SH-SY5Y (cell line): ENCODE measurements around the gene PARD3.

Experiments
- GATA2 ChIP-seq: IDR thresholded peaks from 2 replicates; pipeline ENCODE4 v1.6.1; 2011; ENCODE audit warnings: mild to moderate bottlenecking, low read depth, low read length
- GATA3 ChIP-seq: IDR thresholded peaks from 2 replicates; pipeline ENCODE4 v1.6.1; 2011; ENCODE audit warnings: low read depth, mild to moderate bottlenecking, low read length, moderate library complexity

PARD3 gene

DNA sequence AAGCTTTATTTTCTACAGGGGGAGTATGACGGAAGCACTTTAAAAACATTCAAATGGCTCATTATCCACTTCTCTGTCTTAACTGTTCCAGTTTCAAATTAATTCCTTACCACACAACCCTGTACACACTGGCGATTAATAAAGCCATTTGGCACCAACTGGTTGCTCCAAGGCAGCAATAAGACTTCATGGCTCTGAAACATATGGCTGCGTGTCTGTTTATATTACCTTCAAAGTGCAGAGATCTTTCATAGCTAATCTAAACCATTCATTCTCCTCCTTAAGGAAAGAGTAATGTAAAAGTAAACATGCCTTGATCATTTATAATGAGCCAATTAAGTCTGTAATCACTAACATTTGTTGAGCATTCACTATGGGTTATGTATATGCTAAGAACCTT lies 325.7 kb downstream of the PARD3 start:
- no peak for TF ChIP-seq GATA2
- no peak for TF ChIP-seq GATA3

DNA sequence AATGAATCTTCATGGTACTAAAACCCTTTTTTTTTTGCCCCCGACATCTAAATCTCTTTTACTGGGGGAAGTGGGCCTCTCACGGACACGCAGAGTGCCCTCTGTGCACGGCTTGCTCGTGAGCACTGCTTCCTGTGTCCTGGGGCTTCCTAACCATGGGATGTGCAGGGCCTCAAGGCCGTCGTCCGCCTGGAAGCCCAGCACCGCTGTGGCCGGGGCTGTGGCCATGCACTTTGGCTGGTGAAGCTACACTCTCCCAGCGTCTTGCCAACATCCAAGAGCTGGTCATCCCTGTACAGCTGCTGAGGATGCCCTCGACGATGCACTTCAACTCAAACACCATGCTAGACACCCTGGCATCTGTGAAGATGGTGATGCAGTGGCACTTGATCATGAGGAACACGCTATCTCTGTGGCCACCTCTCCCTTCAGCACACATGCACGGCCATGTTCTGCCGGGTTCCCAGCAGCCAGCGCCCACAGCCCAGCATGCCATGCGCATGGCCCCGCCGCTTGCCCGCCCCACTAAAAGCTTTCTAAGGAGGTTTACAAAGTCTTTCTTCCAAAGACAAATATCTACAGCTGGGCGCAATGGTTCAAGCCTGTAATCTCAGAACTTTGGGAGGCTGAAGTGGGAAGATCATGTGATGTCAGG lies 326.5 kb downstream of the PARD3 start:
- TF ChIP-seq GATA3 (no peak), GATA2 (no peak)

DNA sequence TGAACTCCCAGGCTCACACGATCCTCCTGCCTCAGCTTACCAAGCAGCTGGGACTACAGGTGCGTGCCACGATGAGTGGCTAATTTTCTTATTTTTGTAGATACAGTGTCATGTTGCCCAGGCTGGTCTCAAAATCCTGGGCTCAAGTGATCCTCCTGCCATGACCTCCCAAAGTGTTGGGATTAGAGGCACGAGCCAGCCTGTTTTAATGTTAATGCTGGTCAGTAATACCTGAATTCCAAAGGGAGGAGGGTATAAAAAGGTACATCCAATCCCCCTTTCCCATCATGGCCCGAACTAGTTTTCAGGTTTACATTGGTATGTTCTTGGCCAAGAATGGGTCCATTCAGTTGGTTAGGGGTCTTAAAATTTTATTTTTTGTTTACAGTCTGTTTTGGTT lies 329.1 kb downstream of the PARD3 start:
- no peak for TF ChIP-seq GATA3
- no peak for TF ChIP-seq GATA2

- TF ChIP-seq GATA2 (no peak), GATA3 (no peak)
Measured at GRCh38 chr10:34484164-34484563, 330.9 kb downstream of the PARD3 start.

DNA sequence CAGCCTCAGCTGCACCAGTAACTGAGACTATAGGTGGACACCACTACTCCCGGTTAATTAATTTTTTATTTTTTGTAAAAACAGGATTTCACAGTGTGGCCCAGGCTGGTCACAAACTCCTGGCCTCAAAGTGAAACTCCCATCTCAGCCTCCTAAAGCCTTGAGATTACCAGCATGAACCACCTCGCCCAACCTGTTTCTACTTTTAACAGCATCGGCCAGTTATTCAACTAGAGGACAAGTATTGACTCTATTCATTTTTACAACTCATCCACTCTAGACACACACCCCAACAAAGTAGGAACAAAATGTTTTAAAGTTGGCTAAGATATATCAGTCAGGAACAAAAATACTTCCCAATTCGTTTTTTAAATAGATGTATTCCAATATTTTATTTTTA lies 334.8 kb downstream of the PARD3 start:
- TF ChIP-seq GATA3, result no peak
- TF ChIP-seq GATA2, result no peak

- TF ChIP-seq GATA2 (no peak), GATA3 (no peak)
Measured at GRCh38 chr10:34479520-34480179, 335.4 kb downstream of the PARD3 start.

- TF ChIP-seq GATA2, result no peak
- no peak for TF ChIP-seq GATA3
Measured at GRCh38 chr10:34477249-34477648, 337.8 kb downstream of the PARD3 start.

GRCh38 chr10:34476608-34477007 lies 338.5 kb downstream of the PARD3 start:
- TF ChIP-seq GATA3 (no peak), GATA2 (no peak)

- TF ChIP-seq GATA3 (no peak), GATA2 (no peak)
Measured at GRCh38 chr10:34475786-34476185, 339.3 kb downstream of the PARD3 start.

GRCh38 chr10:34475274-34475646 lies 339.8 kb downstream of the PARD3 start:
- no peak for TF ChIP-seq GATA2
- no peak for TF ChIP-seq GATA3

DNA sequence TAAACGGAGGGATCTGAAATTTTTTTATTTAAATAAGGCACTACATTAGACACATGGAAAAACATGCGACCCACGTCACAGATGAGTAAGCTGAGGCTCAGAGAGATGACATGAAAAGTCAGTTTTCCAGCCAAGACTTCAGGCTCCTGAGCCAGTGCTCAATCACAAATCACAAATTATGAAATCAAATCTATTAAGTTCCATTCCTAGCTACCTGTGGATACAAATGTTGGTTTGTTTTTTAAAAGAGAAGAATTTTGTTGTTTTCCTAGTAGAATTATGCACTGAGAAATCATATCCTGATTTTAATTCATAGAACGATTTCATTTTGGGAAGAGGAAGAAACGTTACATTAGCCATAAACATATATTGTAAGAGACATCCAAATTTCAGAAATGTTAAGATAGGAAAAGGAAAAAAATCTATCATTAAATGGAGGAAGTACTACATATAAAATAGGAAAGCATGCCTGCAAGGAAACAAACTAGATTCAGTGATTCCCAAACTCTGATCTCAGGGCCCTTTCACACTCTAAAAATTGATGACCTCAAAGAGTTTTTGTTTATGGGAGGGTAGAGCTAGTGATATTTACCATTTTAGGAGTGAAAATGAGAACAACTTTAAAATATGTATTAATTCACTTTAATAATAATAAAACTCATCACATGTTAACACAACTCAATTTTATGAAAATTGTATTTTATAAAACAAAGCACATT lies 340.4 kb downstream of the PARD3 start:
- no peak for TF ChIP-seq GATA2
- no peak for TF ChIP-seq GATA3

DNA sequence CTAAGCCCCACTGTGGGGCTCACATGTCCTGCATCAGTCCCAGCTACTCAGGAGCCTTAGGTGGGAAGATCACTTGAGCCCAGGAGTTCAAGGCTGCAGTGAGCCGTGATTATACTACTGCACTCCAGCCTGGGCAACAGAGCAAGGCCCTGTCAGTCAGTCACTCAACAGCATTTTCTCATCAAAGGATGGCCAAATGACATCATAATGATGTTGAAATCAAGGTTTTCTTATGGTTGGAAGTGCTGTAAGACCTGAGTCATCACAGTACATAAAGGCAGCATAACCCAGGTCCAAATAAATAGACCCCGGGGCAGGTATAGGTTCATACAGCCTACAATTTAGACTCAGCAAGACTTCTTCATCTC lies 341.1 kb downstream of the PARD3 start:
- TF ChIP-seq GATA2 (no peak), GATA3 (no peak)

GRCh38 chr10:34473174-34474008 lies 341.7 kb downstream of the PARD3 start:
- no peak for TF ChIP-seq GATA2
- no peak for TF ChIP-seq GATA3

GRCh38 chr10:34470307-34470706 lies 344.8 kb downstream of the PARD3 start:
- TF ChIP-seq GATA2 (no peak), GATA3 (no peak)

- TF ChIP-seq GATA3 (no peak), GATA2 (no peak)
Measured at GRCh38 chr10:34469446-34469845, 345.6 kb downstream of the PARD3 start.
